WTC11 (cell line): ENCODE data around the gene TMEM175. TPM values are rescaled to one million over a fixed set of nuclear protein-coding genes. Genes with fewer than 3 reads are reported as not detected.
A peak's percentile ranks its signal among the peaks of the same experiment; 100 is the strongest.

Experiments
- ATAC-seq: fragments of 200-7000 bp; cut with Tn5 transposase; 2 replicates; pipeline ENCODE4 v1.10.0; 2021; ENCODE audit warnings: mild to moderate bottlenecking, moderate library complexity
- CTCF ChIA-PET: fragments of 300-600 bp; sonication (Branson Sonifier 250); formaldehyde crosslinking; loops from one replicate; lab custom pipeline; 2021; ENCODE audit warnings: antibody characterized with exemption; lab: Charles Lee
- POLR2A ChIA-PET: fragments of 350-600 bp; sonication (Branson Sonifier 250); formaldehyde crosslinking; loops from one replicate; lab custom pipeline; 2021; ENCODE audit warnings: antibody characterized with exemption; lab: Charles Lee
- DNase-seq: peaks from one replicate; pipeline ENCODE4 v3.0.0; 2021; ENCODE audit warnings: low spot score
- H3K27ac Mint-ChIP-seq: 2 replicates; pipeline ENCODE4 v1.8.0; 2021; ENCODE audit warnings: mixed read lengths
- H3K27me3 Mint-ChIP-seq: 2 replicates; pipeline ENCODE4 v1.8.0; 2021; ENCODE audit warnings: low read depth, mild to moderate bottlenecking, moderate library complexity, mixed read lengths
- H3K36me3 Mint-ChIP-seq: 2 replicates; pipeline ENCODE4 v1.8.0; 2021; ENCODE audit warnings: mixed read lengths
- H3K4me1 Mint-ChIP-seq: 2 replicates; pipeline ENCODE4 v1.8.0; 2022; ENCODE audit warnings: mixed read lengths
- H3K4me3 Mint-ChIP-seq: 2 replicates; pipeline ENCODE4 v1.8.0; 2021; ENCODE audit warnings: mild to moderate bottlenecking, moderate library complexity, mixed read lengths
- H3K9me3 Mint-ChIP-seq: 2 replicates; pipeline ENCODE4 v1.8.0; 2021; ENCODE audit warnings: mixed read lengths
- CBFB ChIP-seq: sonication (generic); formaldehyde crosslinking; IDR thresholded peaks from 2 replicates; pipeline ENCODE4 v1.8.1; 2022; ENCODE audit warnings: mild to moderate bottlenecking, low read depth, missing genetic modification reagents
- E2F4 ChIP-seq: sonication (generic); formaldehyde crosslinking; IDR thresholded peaks from 2 replicates; pipeline ENCODE4 v1.8.1; 2022; ENCODE audit warnings: low read depth, mild to moderate bottlenecking, moderate library complexity, missing genetic modification reagents, borderline replicate concordance
- FOXJ3 ChIP-seq: sonication (generic); formaldehyde crosslinking; IDR thresholded peaks from 2 replicates; pipeline ENCODE4 v1.9.0; 2021; ENCODE audit warnings: missing genetic modification reagents, mild to moderate bottlenecking, borderline replicate concordance
- FOXK1 ChIP-seq: sonication (generic); formaldehyde crosslinking; IDR thresholded peaks from 2 replicates; pipeline ENCODE4 v1.8.0; 2022; ENCODE audit warnings: mild to moderate bottlenecking, moderate library complexity, missing genetic modification reagents
- FOXP1 ChIP-seq: sonication (generic); formaldehyde crosslinking; IDR thresholded peaks from 2 replicates; pipeline ENCODE4 v1.8.0; 2022; ENCODE audit warnings: missing genetic modification reagents, mild to moderate bottlenecking, moderate library complexity, borderline replicate concordance
- GABPB1 ChIP-seq: sonication (generic); formaldehyde crosslinking; IDR thresholded peaks from 2 replicates; pipeline ENCODE4 v1.8.1; 2023; ENCODE audit warnings: mild to moderate bottlenecking, missing genetic modification reagents
- GRHL2 ChIP-seq: fragments of 250-450 bp; sonication (Bioruptor Pico); IDR thresholded peaks from 2 replicates; pipeline ENCODE4 v1.8.0; 2022; ENCODE audit warnings: mild to moderate bottlenecking, moderate library complexity; ENCODE audit not compliant: insufficient replicate concordance, severe bottlenecking
- IRF2 ChIP-seq: sonication (generic); formaldehyde crosslinking; IDR thresholded peaks from 2 replicates; pipeline ENCODE4 v1.8.0; 2022; ENCODE audit warnings: low read depth, missing genetic modification reagents, borderline replicate concordance
- KAT7 ChIP-seq: sonication (generic); formaldehyde crosslinking; IDR thresholded peaks from 2 replicates; pipeline ENCODE4 v1.8.1; 2023; ENCODE audit warnings: missing genetic modification reagents, mild to moderate bottlenecking, borderline replicate concordance
- PRDM15 ChIP-seq: sonication (generic); formaldehyde crosslinking; IDR thresholded peaks from 2 replicates; pipeline ENCODE4 v1.8.0; 2022; ENCODE audit warnings: missing genetic modification reagents
- PRRX2 ChIP-seq: fragments of 250-450 bp; sonication (Bioruptor Pico); IDR thresholded peaks from 2 replicates; pipeline ENCODE4 v1.8.0; 2021; ENCODE audit warnings: mild to moderate bottlenecking
- RELA ChIP-seq: sonication (generic); formaldehyde crosslinking; IDR thresholded peaks from 2 replicates; pipeline ENCODE4 v1.8.1; 2022; ENCODE audit warnings: missing genetic modification reagents, mild to moderate bottlenecking, borderline replicate concordance
- STAT6 ChIP-seq: sonication (generic); formaldehyde crosslinking; conservative IDR thresholded peaks from 2 replicates; pipeline ENCODE4 v1.8.1; 2023; ENCODE audit warnings: mild to moderate bottlenecking, low read depth, missing genetic modification reagents, moderate library complexity
- ZMAT4 ChIP-seq: fragments of 250-450 bp; sonication (Bioruptor Pico); IDR thresholded peaks from 2 replicates; pipeline ENCODE4 v1.9.0; 2021; ENCODE audit warnings: mild to moderate bottlenecking
- ZNF138 ChIP-seq: sonication (generic); formaldehyde crosslinking; conservative IDR thresholded peaks from 2 replicates; pipeline ENCODE4 v1.8.1; 2022; ENCODE audit warnings: mild to moderate bottlenecking, moderate library complexity, missing genetic modification reagents
- ZNF219 ChIP-seq: sonication (generic); formaldehyde crosslinking; IDR thresholded peaks from 2 replicates; pipeline ENCODE4 v1.8.0; 2023; ENCODE audit warnings: missing genetic modification reagents, mild to moderate bottlenecking, borderline replicate concordance
- ZNF232 ChIP-seq: sonication (generic); formaldehyde crosslinking; IDR thresholded peaks from 2 replicates; pipeline ENCODE4 v1.8.0; 2022; ENCODE audit warnings: mild to moderate bottlenecking, missing genetic modification reagents
- ZNF281 ChIP-seq: sonication (generic); formaldehyde crosslinking; IDR thresholded peaks from 2 replicates; pipeline ENCODE4 v1.8.0; 2023; ENCODE audit warnings: mild to moderate bottlenecking, missing genetic modification reagents
- ZNF423 ChIP-seq: fragments of 250-450 bp; sonication (Bioruptor Pico); IDR thresholded peaks from 2 replicates; pipeline ENCODE4 v2.1.2; 2022; ENCODE audit warnings: mild to moderate bottlenecking, moderate library complexity
- total RNA-seq: library from RNA; stranded (reverse); gene quantifications from 3 replicates; pipeline ENCODE4 v1.2.3, GENCODE V29; 2021
- TF ChIP-seq, protein P1 (sequence below): sonication (generic); formaldehyde crosslinking; conservative IDR thresholded peaks from 2 replicates; pipeline ENCODE4 v1.8.1; 2022; ENCODE audit warnings: mild to moderate bottlenecking, missing genetic modification reagents

Gene TMEM175
- total RNA-seq, 1 experiment from 2014 or later = 9.2 TPM

DNA sequence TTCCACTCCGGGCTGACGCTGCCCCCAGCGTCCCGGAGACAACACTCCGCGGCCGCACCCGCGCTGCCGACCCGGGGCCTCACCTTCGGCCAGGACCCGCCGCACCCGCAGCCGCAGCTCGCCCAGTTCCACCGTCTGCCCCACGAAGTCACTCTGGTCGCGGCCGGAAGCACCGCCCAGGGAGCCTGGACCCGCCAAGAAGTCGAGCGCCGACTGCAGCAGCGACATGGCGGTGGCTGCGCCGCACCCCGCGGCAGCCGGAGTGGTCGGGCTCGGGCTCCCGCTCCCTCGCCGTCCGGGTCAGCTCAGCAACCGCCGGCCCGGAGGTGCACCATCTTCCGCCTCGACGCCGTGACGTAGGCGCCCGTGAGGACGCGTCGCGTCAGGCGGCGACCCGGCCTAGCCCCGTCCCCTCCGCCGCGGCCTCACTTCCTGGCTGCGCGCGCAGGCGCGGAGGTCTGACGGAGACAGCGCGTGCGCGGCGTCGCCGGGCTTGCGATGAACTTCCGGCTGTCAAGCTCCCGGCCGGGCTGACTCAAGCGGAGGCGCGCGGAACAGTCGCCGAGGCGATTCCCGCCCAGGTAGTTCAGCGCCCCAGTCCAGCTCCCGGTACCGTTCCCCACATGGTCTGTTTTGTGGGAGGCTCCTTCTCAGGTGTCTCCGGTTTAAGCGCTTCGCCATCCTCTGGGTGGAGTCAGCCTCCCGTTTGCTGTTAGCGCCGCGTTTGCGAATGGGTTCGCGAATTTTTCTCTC, at the start of gene TMEM175, which contains the start of gene GAK (continued):
- no peak for TF ChIP-seq PRDM15 (CRISPR knock-in tag)
- no peak for TF ChIP-seq STAT6 (CRISPR knock-in tag)
- TF ChIP-seq E2F4 (CRISPR knock-in tag) = no peak; the same call in 1 of the 2 replicates
- no peak for TF ChIP-seq FOXJ3 (CRISPR knock-in tag)
- TF ChIP-seq GABPB1 (CRISPR knock-in tag) = peak; percentile 88
- no peak for TF ChIP-seq ZMAT4 (CRISPR knock-in tag)
- no peak for TF ChIP-seq GRHL2 (CRISPR knock-in tag)
- TF ChIP-seq ZNF232 (CRISPR knock-in tag) = peak; percentile 41; the same call in 1 of the 2 replicates
- TF ChIP-seq FOXP1 (CRISPR knock-in tag) = peak; percentile 78; the same call in 1 of the 2 replicates
- no peak for TF ChIP-seq IRF2 (CRISPR knock-in tag)
- no peak for TF ChIP-seq PRRX2 (CRISPR knock-in tag)
- TF ChIP-seq ZNF138 = no peak
- no peak for TF ChIP-seq ZNF219 (CRISPR knock-in tag)
- TF ChIP-seq, all 79 proteins: peak for 29

GRCh38 chr4:882646-883045, 49.6 kb upstream of the TMEM175 start:
- H3K9me3 Mint-ChIP-seq = peaks cover 7% of the 10 kb centered on the region
- H3K27me3 Mint-ChIP-seq = no peaks in the 10 kb centered on the region
- DNase-seq = no peak
- H3K4me1 Mint-ChIP-seq = no peaks in the 10 kb centered on the region
- no peak for ATAC-seq
- no peak overlapping the region for H3K27ac Mint-ChIP-seq
- ChIA-PET CTCF (interaction anchor here (1.0 kb wide), 1 partner anchor 9 kb away, joined by 6 read pairs; no protein-coding TSS in a partner anchor), POLR2A (no interaction called here)
- H3K4me3 Mint-ChIP-seq = no peak overlapping the region
- H3K36me3 Mint-ChIP-seq = peaks cover 19% of the 10 kb centered on the region
- TF ChIP-seq KAT7 (CRISPR knock-in tag) (no peak), CBFB (CRISPR knock-in tag) (no peak), STAT6 (CRISPR knock-in tag) (no peak), PRRX2 (CRISPR knock-in tag) (no peak), RELA (CRISPR knock-in tag) (no peak), FOXK1 (CRISPR knock-in tag) (no peak), ZNF423 (CRISPR knock-in tag) (no peak), ZNF281 (CRISPR knock-in tag) (no peak)
- TF ChIP-seq, protein P1, sequence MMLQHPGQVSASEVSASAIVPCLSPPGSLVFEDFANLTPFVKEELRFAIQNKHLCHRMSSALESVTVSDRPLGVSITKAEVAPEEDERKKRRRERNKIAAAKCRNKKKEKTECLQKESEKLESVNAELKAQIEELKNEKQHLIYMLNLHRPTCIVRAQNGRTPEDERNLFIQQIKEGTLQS = no peak
